ENCODE results near the gene RPS6KC1.
"Not testable (repeated sequence)": the region's sequence is repeated elsewhere in the genome, so short reads cannot be mapped to it uniquely, and the experiment has no call there.

RPS6KC1 gene

DNA sequence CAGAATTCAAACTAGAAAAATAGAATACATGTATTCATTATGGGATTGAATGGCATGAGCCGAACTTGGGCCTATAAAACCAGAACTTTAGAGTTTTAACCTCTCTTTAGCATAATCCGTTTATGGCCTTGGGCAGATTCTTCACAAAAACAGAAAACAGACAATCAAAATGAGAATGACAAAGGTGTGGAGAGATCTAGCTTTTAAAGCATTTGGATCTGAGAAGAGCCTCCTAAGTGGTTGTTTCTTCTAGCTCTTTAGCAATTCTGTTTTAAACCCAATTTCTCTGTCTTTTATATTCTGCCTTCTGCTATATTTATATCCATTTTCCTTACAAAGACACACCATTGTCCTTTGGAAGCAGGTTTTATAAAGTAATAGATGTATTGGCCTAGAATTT is 160.2 kb downstream of the RPS6KC1 start:
- no peak for DNase-seq (ENCODE audit: low read depth in 1 of 2, low spot score in 1 of 2)

DNA sequence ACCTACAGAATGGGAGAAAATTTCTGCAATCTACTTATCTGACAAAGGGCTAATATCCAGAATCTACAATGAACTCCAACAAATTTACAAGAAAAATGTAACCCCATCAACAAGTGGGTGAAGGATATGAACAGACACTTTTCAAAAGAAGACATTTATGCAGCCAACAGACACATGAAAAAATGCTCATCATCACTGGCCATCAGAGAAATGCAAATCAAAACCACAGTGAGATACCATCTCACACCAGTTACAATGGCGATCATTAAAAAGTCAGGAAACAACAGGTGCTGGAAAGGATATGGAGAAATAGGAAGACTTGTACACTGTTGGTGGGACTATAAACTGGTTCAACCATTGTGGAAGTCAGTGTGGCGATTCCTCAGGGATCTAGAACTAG is 168.0 kb downstream of the RPS6KC1 start:
- not testable (repeated sequence) for DNase-seq (ENCODE audit: low read depth in 1 of 2, low spot score in 1 of 2)

DNA sequence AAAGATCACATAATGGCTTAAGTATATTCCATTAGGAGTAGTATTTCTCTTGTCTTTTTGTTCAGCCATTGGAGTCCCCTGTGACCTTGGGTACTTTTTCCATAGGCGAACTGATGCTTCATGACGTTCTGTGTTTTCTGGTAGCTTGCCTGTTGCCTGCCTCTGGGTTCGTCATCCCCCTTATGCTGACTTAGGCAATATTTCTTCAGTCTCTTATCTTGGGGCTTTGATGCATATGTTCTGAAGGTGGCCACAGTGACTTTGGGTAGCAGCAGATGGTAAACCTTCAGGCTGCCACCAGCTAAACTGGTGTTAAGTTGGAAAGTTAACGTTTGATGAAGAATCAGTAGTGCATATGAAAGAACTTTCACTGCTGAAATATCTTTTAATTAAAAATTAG is 170.2 kb downstream of the RPS6KC1 start:
- no peak for DNase-seq (ENCODE audit: low read depth in 1 of 2, low spot score in 1 of 2)

GRCh38 chr1:213227458-213227857 is 176.4 kb downstream of the RPS6KC1 start:
- DNase-seq (ENCODE audit: low read depth in 1 of 2, low spot score in 1 of 2): no peak

GRCh38 chr1:213231795-213232231 is 180.8 kb downstream of the RPS6KC1 start:
- DNase-seq (ENCODE audit: low read depth in 1 of 2, low spot score in 1 of 2): no peak

DNA sequence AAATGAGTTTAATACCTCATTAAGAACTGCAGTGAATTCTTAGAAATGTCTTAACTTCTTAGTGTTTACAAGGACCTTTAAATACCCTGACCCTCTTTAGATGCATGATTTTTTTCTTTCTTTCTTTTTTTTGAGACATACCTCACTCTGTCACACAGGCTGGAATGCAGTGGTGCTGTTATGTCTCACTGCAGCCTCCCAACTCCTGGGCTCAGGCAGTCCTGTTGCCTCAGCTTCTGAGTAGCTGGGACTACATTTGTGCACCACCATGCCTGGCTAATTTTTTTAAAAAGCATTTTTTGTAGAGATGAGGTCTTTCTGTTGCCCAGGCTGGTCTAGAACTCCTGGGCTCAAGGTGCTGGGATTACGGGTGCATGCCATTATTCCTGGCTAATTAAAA is 191.8 kb downstream of the RPS6KC1 start:
- no peak for DNase-seq (ENCODE audit: low read depth in 1 of 2, low spot score in 1 of 2)

GRCh38 chr1:213244664-213245091 is 193.6 kb downstream of the RPS6KC1 start:
- DNase-seq (ENCODE audit: low read depth in 1 of 2, low spot score in 1 of 2): no peak

DNA sequence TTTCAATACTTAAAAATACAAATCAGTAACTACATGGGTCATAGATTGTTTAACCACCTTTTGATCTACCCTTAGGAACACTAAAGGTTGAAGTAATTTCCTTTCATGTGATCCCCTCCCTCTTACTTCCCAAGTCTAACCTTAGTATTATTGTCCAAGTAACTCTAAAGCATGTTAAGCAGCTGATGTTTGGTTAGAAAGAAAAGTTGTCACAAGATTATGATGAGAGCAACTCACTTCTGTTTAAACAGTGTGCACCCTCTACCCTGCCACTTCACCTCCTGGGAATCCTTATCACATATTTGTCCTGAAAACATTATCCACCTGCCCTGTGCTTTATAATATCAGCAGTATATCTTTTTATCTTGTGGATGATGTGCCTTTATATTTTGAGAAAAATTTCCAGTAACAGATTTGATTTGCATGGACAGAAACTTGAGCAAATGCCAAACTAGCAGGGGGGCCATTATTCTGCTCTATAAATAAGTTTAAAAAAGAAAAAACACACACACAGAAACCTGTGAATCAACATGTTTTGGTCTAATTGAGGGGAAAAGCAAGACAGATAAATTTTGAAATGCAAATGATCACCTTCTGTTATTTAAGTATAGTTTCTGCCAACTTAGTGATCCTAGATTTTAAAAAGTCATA is 194.3 kb downstream of the RPS6KC1 start:
- no peak for DNase-seq (ENCODE audit: low read depth in 1 of 2, low spot score in 1 of 2)

- no peak for DNase-seq (ENCODE audit: low read depth in 1 of 2, low spot score in 1 of 2)
These were observed 196.0 kb downstream of the RPS6KC1 start for GRCh38 chr1:213247038-213247437.

DNA sequence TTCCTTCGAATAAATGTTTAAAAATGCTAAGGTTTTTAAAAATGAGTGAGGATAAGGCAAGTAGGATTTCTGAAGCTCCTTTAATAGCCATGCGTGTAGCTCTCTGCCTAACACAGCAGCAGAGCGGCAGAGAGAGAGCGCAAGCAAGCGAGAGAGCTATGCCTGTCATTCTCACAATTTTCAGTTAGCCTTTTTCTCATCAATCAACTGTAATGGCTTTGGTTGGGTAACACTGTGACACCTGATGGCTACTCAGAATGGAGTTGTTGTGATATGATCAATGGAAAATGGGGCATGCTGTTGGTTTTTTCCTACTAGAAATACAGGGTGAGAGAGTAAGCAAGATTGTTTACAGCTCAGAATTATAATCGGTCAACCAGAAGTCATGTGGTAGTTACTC is 198.4 kb downstream of the RPS6KC1 start:
- DNase-seq (ENCODE audit: low read depth in 1 of 2, low spot score in 1 of 2): no peak

GRCh38 chr1:213250041-213250440 is 199.0 kb downstream of the RPS6KC1 start:
- DNase-seq (ENCODE audit: low read depth in 1 of 2, low spot score in 1 of 2): no peak

GRCh38 chr1:213250446-213250845 is 199.4 kb downstream of the RPS6KC1 start:
- DNase-seq (ENCODE audit: low read depth in 1 of 2, low spot score in 1 of 2): no peak

GRCh38 chr1:213251972-213252371 is 200.9 kb downstream of the RPS6KC1 start:
- DNase-seq (ENCODE audit: low read depth in 1 of 2, low spot score in 1 of 2): no peak

- DNase-seq (ENCODE audit: low read depth in 1 of 2, low spot score in 1 of 2): no peak
These were observed 205.5 kb downstream of the RPS6KC1 start for GRCh38 chr1:213256438-213257087.

- DNase-seq (ENCODE audit: low read depth in 1 of 2, low spot score in 1 of 2): no peak
These were observed 209.5 kb downstream of the RPS6KC1 start for GRCh38 chr1:213260311-213261075.

DNA sequence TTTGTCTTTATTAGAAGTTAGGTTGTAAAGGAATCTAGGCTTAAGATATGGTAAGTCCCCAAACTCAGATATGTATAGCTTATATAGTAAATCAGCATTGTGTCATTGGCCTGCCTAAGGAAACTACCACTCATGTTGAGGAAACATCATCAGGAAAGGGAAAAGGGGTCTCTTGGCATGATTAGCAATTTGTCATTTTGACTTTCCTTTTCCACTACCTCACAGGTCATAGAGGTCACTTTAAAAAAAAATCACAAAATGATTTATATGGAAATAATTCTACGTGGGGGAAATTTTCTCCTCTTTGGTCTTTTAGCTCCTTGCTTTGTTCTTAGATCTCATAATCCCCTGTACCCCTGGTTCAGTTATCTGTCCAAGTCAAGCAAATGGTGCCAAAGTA is 213.5 kb downstream of the RPS6KC1 start:
- DNase-seq (ENCODE audit: low read depth in 1 of 2, low spot score in 1 of 2): no peak

DNA sequence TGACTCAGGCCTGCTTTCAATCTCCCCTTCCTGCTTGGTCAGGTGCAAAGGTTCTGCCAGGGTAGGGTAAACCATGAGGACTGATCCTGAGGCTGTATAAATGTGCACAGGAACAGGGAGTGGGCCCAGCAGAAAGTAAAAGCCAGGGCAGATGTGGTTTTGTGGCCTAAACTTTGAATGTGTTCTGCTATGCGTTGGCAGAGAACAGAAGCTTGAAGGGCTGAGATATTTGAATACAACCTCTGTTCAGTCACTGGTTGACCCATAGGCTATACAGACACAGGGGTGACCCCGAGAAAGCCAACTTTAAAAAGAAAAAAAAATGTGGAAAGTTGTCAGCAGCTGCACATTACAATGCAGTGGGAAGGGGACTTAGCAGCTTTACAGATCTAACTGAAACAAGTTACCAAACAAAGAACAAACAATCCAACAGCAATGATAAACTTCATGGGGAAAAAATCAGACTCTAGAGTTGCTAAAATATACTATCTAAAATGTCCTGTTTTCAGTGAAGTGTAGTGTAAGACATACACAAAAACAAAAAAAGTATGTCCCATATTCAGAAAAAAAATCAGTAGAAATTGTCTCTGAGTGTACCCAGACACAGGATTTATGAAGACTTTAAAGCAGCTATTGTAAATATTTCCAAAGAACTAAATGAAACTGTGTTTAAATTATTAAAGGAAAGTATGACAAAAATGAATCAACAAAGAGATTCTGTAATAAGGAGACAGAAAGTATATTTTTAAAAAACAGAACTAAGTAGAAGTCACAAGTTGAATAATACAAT is 216.1 kb downstream of the RPS6KC1 start:
- DNase-seq (ENCODE audit: low read depth in 1 of 2, low spot score in 1 of 2): no peak

- no peak for DNase-seq (ENCODE audit: low read depth in 1 of 2, low spot score in 1 of 2)
These were observed 217.2 kb downstream of the RPS6KC1 start for GRCh38 chr1:213268221-213268620.

DNA sequence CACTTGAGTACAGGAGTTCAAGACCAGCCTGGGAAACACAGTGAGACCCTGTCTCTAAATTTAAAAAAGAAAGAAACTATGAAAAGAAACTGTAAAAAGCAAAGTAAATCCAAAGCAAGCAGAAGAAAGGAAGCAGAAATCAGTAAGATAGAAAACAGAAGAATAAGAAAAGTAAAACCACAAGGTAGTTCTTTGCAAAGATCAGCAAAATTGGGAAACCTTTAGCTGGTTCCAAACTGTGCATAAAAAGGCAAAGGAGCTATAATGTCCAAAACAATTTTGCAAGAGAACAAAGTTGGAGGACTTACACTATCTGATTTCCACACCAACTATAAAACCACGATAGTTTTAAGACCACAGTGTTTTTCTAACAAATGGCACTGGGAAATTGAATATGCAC is 218.8 kb downstream of the RPS6KC1 start:
- no peak for DNase-seq (ENCODE audit: low read depth in 1 of 2, low spot score in 1 of 2)

DNA sequence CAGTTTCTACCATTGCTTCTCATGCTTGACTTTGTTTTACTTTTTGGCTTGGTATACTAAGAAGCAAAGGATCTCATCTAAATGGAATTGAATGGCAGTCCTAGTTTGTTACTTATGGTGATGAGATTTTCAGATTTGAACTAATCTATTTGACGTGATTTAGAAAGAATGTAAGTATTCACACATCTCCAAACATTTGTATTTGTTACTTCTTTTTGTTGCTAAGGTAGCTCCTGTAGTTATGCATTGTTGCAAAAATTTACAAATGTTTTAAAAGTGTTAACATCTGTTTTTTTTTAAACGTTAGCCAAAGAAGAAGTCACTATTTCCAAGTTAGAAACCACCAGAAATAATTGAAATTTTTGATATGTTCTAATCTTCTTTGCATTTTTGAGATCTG is 222.5 kb downstream of the RPS6KC1 start:
- DNase-seq (ENCODE audit: low read depth in 1 of 2, low spot score in 1 of 2): no peak

GRCh38 chr1:213274140-213274539 is 223.1 kb downstream of the RPS6KC1 start:
- DNase-seq (ENCODE audit: low read depth in 1 of 2, low spot score in 1 of 2): no peak
